Fibroblast of lung (primary cell): ENCODE results near the gene SEMA5B. TPM values are rescaled to one million over a fixed set of nuclear protein-coding genes. Genes with fewer than 3 reads are reported as not detected.

ENCODE experiments used
- DNase-seq, 2 donors: peaks; one replicate each; pipeline versions ENCODE4 v3.0.0 to v3.0.0-alpha.2; 2010; ENCODE audit warnings: low read depth in 2 of 2
- H2AFZ ChIP-seq: 2 replicates; pipeline ENCODE4 v1.5.1; 2012; ENCODE audit warnings: low read length, control low read depth, inconsistent platforms
- H3K27ac ChIP-seq: 2 replicates; pipeline ENCODE4 v1.5.1; 2011; ENCODE audit warnings: low read length, control low read depth; ENCODE audit not compliant: insufficient read depth
- H3K27me3 ChIP-seq: 2 replicates; pipeline ENCODE4 v1.5.1; 2011; ENCODE audit warnings: mild to moderate bottlenecking, low read length; ENCODE audit not compliant: control insufficient read depth, insufficient read depth
- H3K36me3 ChIP-seq: 2 replicates; pipeline ENCODE4 v1.5.1; 2011; ENCODE audit warnings: low read length; ENCODE audit not compliant: control insufficient read depth, insufficient read depth
- H3K4me1 ChIP-seq: 2 replicates; pipeline ENCODE4 v1.5.1; 2011; ENCODE audit warnings: low read length; ENCODE audit not compliant: control insufficient read depth, insufficient read depth; ENCODE audit errors: extremely low read depth
- H3K4me2 ChIP-seq: 2 replicates; pipeline ENCODE4 v1.5.1; 2011; ENCODE audit warnings: low read length, control low read depth; ENCODE audit not compliant: insufficient read depth; ENCODE audit errors: extremely low read depth
- H3K4me3 ChIP-seq, 4 experiments: fragments of 200-600 bp in 1 of 4; sonication (generic) in 1 of 4; replicated peaks in 1 of 4; 2 replicates each; pipeline ENCODE4 v1.5.1; 2011 to 2016; ENCODE audit warnings: low read length in 4 of 4, low read depth in 3 of 4, mild to moderate bottlenecking in 3 of 4, control low read depth in 2 of 4, inconsistent platforms in 1 of 4, mixed read lengths in 1 of 4; ENCODE audit not compliant: insufficient read depth in 1 of 4; ENCODE audit errors: control extremely low read depth in 1 of 4
- H3K79me2 ChIP-seq: 2 replicates; pipeline ENCODE4 v1.5.1; 2012; ENCODE audit warnings: mild to moderate bottlenecking, low read length, inconsistent platforms; ENCODE audit not compliant: control insufficient read depth, insufficient read depth
- H3K9ac ChIP-seq: 2 replicates; pipeline ENCODE4 v1.5.1; 2011; ENCODE audit warnings: mild to moderate bottlenecking, low read length, control low read depth; ENCODE audit not compliant: insufficient read depth
- H3K9me3 ChIP-seq: 2 replicates; pipeline ENCODE4 v1.5.1; 2012; ENCODE audit warnings: low read depth, low read length; ENCODE audit not compliant: control insufficient read depth, insufficient read depth
- H4K20me1 ChIP-seq: 2 replicates; pipeline ENCODE4 v1.5.1; 2011; ENCODE audit warnings: low read length; ENCODE audit not compliant: control insufficient read depth, insufficient read depth; ENCODE audit errors: extremely low read depth
- EZH2 ChIP-seq: IDR thresholded peaks from 2 replicates; pipeline ENCODE4 v1.5.1; 2012; ENCODE audit warnings: low read length, control low read depth, mild to moderate bottlenecking; ENCODE audit errors: missing control alignments
- polyA plus RNA-seq, 2 donors: library from polyadenylated mRNA; depleted of rRNA in 1 of 2; stranded (reverse) in 1 of 2; unstranded in 1 of 2; fragments of >200 nt; gene quantifications; 2 replicates each; pipeline ENCODE4 v1.2.1, GENCODE V29; 2011 to 2012; ENCODE audit warnings: missing spikeins in 1 of 2
- total RNA-seq: library from RNA; depleted of rRNA; stranded (reverse); fragments of >200 nt; gene quantifications from 2 replicates; pipeline ENCODE4 v1.2.1, GENCODE V29; 2014
- TF ChIP-seq, protein P1 (sequence below), 2 donors: IDR thresholded peaks in 1 of 2; conservative IDR thresholded peaks in 1 of 2; 1 replicate in 1 of 2; 2 replicates in 1 of 2; pipeline ENCODE4 v1.5.1; 2011 to 2012; ENCODE audit warnings: low read length in 2 of 2, control low read depth in 1 of 2, inconsistent platforms in 1 of 2, low read depth in 1 of 2, mild to moderate bottlenecking in 1 of 2

Gene SEMA5B
- total and polyA plus RNA-seq, 2 donors (not counting 1 experiment from before 2014, with no cell fraction given): not detected

GRCh38 chr3:123019591-123019990 is 8.0 kb downstream of the SEMA5B start:
- peaks cover 31% of the 10 kb centered on the region for H3K27me3 ChIP-seq

DNA sequence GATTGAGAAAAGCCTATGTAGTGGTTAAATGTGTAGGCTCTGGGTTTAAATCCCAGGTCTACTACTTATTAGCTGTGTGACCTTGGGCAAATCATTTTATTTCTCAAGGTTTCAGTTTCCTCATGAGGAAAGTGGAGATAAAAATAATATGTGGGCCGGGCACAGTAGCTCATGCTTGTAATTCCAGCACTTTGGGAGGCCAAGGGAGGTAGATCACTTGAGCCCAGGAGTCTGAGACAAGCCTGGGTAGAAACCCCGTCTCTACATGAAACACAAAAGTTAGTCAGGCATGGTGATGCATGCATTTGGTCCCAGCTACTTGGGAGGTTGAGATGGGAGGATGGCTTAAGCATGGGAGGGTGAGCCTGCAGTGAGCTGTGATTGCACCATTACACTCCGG is 8.4 kb downstream of the SEMA5B start:
- no peaks in the 10 kb centered on the region for H3K9me3 ChIP-seq
- H3K9ac ChIP-seq: no peak overlapping the region
- no peak overlapping the region for H3K4me3 ChIP-seq
- no peak overlapping the region for H2AFZ ChIP-seq
- H4K20me1 ChIP-seq: no peaks in the 10 kb centered on the region
- no peaks in the 10 kb centered on the region for H3K79me2 ChIP-seq
- TF ChIP-seq, protein P1, sequence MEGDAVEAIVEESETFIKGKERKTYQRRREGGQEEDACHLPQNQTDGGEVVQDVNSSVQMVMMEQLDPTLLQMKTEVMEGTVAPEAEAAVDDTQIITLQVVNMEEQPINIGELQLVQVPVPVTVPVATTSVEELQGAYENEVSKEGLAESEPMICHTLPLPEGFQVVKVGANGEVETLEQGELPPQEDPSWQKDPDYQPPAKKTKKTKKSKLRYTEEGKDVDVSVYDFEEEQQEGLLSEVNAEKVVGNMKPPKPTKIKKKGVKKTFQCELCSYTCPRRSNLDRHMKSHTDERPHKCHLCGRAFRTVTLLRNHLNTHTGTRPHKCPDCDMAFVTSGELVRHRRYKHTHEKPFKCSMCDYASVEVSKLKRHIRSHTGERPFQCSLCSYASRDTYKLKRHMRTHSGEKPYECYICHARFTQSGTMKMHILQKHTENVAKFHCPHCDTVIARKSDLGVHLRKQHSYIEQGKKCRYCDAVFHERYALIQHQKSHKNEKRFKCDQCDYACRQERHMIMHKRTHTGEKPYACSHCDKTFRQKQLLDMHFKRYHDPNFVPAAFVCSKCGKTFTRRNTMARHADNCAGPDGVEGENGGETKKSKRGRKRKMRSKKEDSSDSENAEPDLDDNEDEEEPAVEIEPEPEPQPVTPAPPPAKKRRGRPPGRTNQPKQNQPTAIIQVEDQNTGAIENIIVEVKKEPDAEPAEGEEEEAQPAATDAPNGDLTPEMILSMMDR (conservative IDR thresholded peaks at IDR 0.05 in 1 of 2, IDR thresholded peaks at IDR 0.05 in 1 of 2; ENCODE audit: low read depth in 1 of 2, low read length in 2 of 2): no peak
- TF ChIP-seq EZH2: no peak
- peaks cover 26% of the 10 kb centered on the region for H3K27me3 ChIP-seq
- H3K36me3 ChIP-seq: no peaks in the 10 kb centered on the region
- no peak overlapping the region for H3K27ac ChIP-seq
- no peaks in the 10 kb centered on the region for H3K4me1 ChIP-seq
- DNase-seq: no peak
- no peak overlapping the region for H3K4me2 ChIP-seq

More at GRCh38 chr3:123019591-123019990, 8.0 kb downstream of the SEMA5B start:
- Histone ChIP-seq H2AFZ (no peak overlapping the region), H3K27ac (no peak overlapping the region), H3K9me3 (no peaks in the 10 kb centered on the region), H3K4me1 (no peaks in the 10 kb centered on the region), H3K79me2 (no peaks in the 10 kb centered on the region), H3K4me3 (no peak overlapping the region), H4K20me1 (no peaks in the 10 kb centered on the region), H3K4me2 (no peak overlapping the region), H3K9ac (no peak overlapping the region), H3K36me3 (no peaks in the 10 kb centered on the region)
- DNase-seq: no peak
- TF ChIP-seq, protein P1 (conservative IDR thresholded peaks at IDR 0.05 in 1 of 2, IDR thresholded peaks at IDR 0.05 in 1 of 2; ENCODE audit: low read depth in 1 of 2, low read length in 2 of 2): no peak
- no peak for TF ChIP-seq EZH2

DNA sequence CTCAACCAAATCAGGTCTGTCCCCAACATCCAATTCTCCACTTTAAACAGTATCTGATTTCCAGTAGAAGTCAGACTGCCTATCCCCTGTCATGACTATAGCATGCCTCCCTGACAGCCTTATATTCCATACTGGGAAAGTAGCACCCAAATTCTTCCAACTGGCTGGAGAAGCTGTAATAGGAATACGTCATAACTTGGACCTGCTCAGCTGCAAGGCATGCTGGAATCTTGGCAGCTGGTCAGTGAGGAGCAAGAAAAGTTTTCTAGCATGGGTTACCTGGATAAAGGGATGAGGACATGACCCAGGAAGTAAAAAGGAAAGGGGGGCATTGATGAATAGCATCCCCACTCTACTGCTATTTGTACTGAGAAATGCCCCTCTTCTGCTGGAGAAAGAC is 8.9 kb downstream of the SEMA5B start:
- H3K27ac ChIP-seq: no peak overlapping the region
- H2AFZ ChIP-seq: no peak overlapping the region
- no peak for DNase-seq
- H3K4me2 ChIP-seq: no peak overlapping the region
- no peak for TF ChIP-seq EZH2
- TF ChIP-seq, protein P1 (conservative IDR thresholded peaks at IDR 0.05 in 1 of 2, IDR thresholded peaks at IDR 0.05 in 1 of 2; ENCODE audit: low read depth in 1 of 2, low read length in 2 of 2): no peak
- no peak overlapping the region for H3K9ac ChIP-seq
- no peaks in the 10 kb centered on the region for H3K36me3 ChIP-seq
- H3K27me3 ChIP-seq: peaks cover 22% of the 10 kb centered on the region
- no peak overlapping the region for H3K4me3 ChIP-seq
- H4K20me1 ChIP-seq: no peaks in the 10 kb centered on the region
- no peaks in the 10 kb centered on the region for H3K79me2 ChIP-seq
- no peaks in the 10 kb centered on the region for H3K4me1 ChIP-seq
- no peaks in the 10 kb centered on the region for H3K9me3 ChIP-seq
